Effector memory CD4-positive, alpha-beta T cell (primary cell): ENCODE results near the gene ZWILCH.

Experiments
- DNase-seq, 3 donors: peaks; one replicate each; pipeline ENCODE4 v3.0.0-alpha.2; 2020
- H3K27ac ChIP-seq: 2 replicates; pipeline ENCODE4 v1.7.0; 2013; ENCODE audit warnings: mild to moderate bottlenecking, low read length, moderate library complexity; ENCODE audit not compliant: insufficient read depth, poor library complexity, severe bottlenecking
- H3K27me3 ChIP-seq: replicated peaks from 2 replicates; pipeline ENCODE4 v1.7.0; 2013; ENCODE audit warnings: mild to moderate bottlenecking, low read length; ENCODE audit not compliant: insufficient read depth, control insufficient read depth, poor library complexity, severe bottlenecking
- H3K36me3 ChIP-seq: 2 replicates; pipeline ENCODE4 v1.7.0; 2013; ENCODE audit warnings: mild to moderate bottlenecking, low read length, moderate library complexity; ENCODE audit not compliant: control insufficient read depth, insufficient read depth
- H3K4me1 ChIP-seq: 2 replicates; pipeline ENCODE4 v1.7.0; 2013; ENCODE audit warnings: low read length, mild to moderate bottlenecking; ENCODE audit not compliant: control insufficient read depth, insufficient read depth, poor library complexity, severe bottlenecking
- H3K4me3 ChIP-seq: 2 replicates; pipeline ENCODE4 v1.7.0; 2013; ENCODE audit warnings: low read length, low read depth, mild to moderate bottlenecking; ENCODE audit not compliant: insufficient read depth, poor library complexity, severe bottlenecking
- H3K9me3 ChIP-seq: 2 replicates; pipeline ENCODE4 v1.7.0; 2013; ENCODE audit warnings: mild to moderate bottlenecking, low read length, moderate library complexity; ENCODE audit not compliant: control insufficient read depth

The ZWILCH gene

DNA sequence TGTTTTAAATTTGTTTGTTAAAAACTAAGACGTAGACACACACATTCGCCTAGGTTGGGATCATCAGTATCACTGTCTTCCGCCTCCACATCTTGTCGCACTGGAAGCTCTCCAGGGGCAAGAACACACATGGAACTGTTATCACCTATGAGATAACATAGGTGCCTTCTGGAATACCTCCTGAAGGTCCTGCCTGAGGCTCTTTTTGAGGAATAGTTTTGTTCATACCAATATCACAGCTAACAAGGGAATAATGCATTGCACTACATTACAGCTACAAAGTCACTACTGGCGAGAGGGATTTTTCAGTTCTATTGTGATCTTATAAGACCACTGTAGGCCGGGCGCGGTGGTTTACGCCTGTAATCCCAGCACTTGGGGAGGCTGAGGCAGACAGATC lies 29.9 kb downstream of the ZWILCH start:
- no peaks in the 10 kb centered on the region for H3K4me1 ChIP-seq
- H3K27me3 ChIP-seq, result no peaks in the 10 kb centered on the region
- no peaks in the 10 kb centered on the region for H3K9me3 ChIP-seq
- peaks cover 2% of the 10 kb centered on the region for H3K36me3 ChIP-seq
- DNase-seq, result no peak
- H3K4me3 ChIP-seq, result no peak overlapping the region
- no peak overlapping the region for H3K27ac ChIP-seq

DNA sequence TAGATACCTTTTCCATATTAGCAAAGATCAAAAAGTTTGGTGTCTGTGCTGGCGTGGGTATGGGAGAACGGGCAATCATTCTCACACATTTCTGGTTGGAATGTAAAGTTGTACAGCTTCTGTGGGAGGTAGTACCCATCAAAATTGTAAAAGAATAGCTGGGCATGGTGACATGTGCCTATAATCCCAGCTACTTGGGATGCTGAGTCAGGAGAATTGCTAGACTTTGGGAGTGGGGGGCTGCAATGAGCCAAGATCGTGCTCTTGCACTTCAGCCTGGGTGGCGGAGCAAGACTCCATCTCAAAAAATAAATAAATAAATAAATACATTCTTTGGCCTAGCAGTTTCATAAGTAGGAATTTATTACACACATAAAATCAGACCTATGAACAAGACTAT lies 37.8 kb downstream of the ZWILCH start:
- no peaks in the 10 kb centered on the region for H3K27me3 ChIP-seq
- H3K9me3 ChIP-seq, result no peaks in the 10 kb centered on the region
- DNase-seq, result no peak
- H3K36me3 ChIP-seq, result peaks cover 3% of the 10 kb centered on the region
- H3K4me3 ChIP-seq, result no peak overlapping the region
- H3K27ac ChIP-seq, result no peak overlapping the region
- no peaks in the 10 kb centered on the region for H3K4me1 ChIP-seq

DNA sequence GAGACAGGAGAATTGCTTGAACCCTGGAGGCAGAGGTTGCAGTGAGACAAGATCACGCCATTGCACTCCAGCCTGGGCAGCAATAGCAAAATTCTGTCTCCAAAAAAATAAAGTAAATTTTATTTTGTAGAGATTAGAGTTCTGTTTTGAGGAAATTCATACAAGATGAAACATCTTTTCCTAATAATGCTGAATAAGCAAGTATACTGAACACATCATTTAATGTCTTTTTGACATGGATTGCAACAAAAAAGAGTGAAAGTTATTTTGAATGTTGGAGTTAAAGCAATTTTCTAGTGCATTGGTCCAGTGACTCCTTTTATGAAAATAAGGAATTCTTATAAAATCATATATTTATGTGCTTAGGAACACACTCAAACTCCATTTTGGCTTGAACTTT lies 40.1 kb downstream of the ZWILCH start:
- DNase-seq, result no peak
- Histone ChIP-seq H3K27me3 (no peaks in the 10 kb centered on the region), H3K4me3 (no peak overlapping the region), H3K36me3 (peaks cover 3% of the 10 kb centered on the region), H3K9me3 (no peaks in the 10 kb centered on the region), H3K4me1 (no peaks in the 10 kb centered on the region), H3K27ac (no peak overlapping the region)

DNA sequence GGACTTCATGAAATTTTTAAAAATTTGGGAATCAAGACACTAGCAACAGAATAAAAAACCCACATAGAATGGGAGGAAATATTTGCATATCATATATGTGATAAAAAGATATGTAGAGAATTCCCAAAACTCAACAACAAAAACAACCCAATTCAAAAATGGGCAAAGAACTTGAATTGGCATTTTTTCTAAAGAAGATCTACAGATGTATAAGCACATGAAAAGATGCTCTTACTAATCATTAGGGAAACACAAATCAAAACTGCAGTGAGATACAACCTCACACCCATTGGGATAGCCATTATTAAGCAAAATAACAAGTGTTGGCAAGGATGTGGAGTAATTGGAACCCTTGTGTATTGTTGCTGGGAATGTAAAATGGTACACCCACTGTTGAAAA lies 50.6 kb downstream of the ZWILCH start:
- Histone ChIP-seq H3K4me3 (no peak overlapping the region), H3K9me3 (no peaks in the 10 kb centered on the region)
- DNase-seq, result no peak

DNA sequence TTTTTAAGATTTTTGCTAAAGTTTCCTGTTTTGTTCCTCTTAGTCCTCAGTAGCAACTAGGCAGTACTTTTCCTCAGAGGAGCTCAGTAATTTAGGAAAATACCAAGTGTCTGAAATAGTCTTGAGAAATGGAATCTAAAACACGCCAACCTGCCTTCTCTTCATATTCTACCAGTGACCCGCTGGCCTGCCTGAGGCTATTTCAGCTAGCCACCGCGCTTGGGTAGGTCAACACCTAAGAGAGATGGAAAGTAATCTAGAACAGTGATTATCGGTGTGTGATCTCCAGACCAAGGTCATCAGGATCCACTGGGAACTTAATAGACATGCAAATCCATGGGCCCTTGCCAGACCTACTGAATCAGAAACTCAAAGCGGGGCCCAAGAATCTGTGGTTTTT lies 53.1 kb downstream of the ZWILCH start:
- Histone ChIP-seq H3K9me3 (no peaks in the 10 kb centered on the region), H3K36me3 (no peaks in the 10 kb centered on the region), H3K27ac (no peak overlapping the region), H3K4me1 (no peaks in the 10 kb centered on the region), H3K27me3 (no peaks in the 10 kb centered on the region), H3K4me3 (no peak overlapping the region)
- no peak for DNase-seq

More for the DNA sequence above, 50.6 kb downstream of the ZWILCH start:
- Histone ChIP-seq H3K4me1 (no peaks in the 10 kb centered on the region), H3K27me3 (no peaks in the 10 kb centered on the region), H3K36me3 (no peaks in the 10 kb centered on the region), H3K27ac (no peak overlapping the region)

DNA sequence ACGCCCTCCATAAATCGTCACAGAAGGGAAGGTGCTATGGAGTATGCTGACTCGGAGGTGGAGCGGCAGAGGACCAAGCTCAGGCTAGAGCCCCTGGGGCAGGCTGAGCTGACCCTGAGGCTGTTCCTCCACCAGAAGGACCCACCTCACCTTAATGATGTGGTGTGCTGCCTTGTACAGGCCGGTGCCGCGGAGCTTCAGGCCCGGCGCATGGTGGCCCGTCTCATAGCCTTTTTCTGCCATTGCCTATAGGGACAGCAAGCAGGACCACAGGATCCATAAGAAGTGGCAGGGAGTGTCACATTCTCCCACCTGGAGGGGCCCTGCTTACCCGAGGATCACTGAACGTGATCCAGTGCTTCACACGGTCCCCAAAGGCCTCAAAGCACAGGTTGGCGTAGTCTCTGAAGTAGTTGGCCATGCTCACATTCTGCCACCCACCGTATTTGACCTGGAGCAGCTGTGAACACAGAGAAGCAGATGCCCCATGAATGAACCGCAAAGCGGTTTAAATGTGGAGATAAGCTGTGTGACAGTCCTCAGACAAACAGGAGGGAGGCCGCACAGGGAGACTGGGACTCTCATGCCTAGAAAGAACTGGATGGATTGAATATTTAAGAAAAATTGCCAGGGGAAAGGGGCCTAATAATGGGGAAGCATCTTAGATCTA lies 55.9 kb downstream of the ZWILCH start:
- Histone ChIP-seq H3K36me3 (no peaks in the 10 kb centered on the region), H3K27ac (no peak overlapping the region)

DNA sequence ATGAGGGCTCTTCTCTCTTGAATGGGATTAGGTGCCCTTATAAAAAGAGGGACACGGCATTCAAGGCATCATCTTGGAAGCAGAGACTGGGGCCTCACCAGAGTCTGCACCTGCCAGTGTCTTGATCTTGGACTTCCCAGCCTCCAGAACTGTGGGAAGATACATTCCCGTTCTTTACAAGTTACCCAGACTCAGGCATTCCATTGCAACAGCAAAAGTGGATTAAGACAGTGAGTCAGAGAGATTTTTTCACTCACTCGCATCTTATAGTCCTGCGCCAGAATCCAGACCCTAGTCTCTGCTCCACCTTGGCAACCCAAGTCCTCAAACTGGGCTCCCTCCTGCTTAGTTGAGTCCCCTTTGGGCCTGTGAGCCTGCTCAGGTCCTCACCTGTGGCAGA lies 58.0 kb downstream of the ZWILCH start:
- Histone ChIP-seq H3K27ac (no peak overlapping the region), H3K9me3 (no peaks in the 10 kb centered on the region), H3K4me3 (no peak overlapping the region), H3K4me1 (no peaks in the 10 kb centered on the region), H3K36me3 (no peaks in the 10 kb centered on the region), H3K27me3 (no peaks in the 10 kb centered on the region)
- no peak for DNase-seq

More for the DNA sequence above, 55.9 kb downstream of the ZWILCH start:
- no peak for DNase-seq
- H3K4me1 ChIP-seq, result no peaks in the 10 kb centered on the region
- no peaks in the 10 kb centered on the region for H3K9me3 ChIP-seq
- no peak overlapping the region for H3K4me3 ChIP-seq
- H3K27me3 ChIP-seq, result no peaks in the 10 kb centered on the region

DNA sequence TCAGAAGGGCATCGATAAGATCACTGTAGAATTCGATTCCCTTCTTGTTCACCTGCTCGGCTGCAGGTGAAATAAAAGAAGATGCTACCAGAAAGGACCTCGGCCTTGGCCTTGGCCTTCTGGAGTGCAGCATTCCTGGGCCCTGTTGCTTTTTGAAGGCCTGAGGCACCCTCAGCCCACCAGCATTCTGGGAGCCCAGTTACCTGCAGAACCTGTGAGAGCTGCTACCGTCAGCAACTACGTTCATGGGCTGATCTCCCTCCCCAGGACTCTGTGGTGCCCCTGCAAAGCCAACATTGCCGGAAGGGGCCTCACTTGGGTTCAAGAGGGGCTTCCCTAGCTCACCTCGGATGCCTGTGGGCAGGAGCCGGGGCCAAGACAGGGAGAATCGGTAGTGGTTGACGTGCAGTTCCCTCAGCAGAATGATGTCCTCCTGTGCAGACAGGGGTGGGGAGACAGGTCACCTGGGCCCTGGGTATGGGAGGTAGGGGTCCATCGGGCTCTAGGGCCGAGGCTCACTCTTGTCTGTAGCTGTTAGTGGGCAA lies 58.5 kb downstream of the ZWILCH start:
- Histone ChIP-seq H3K4me3 (no peak overlapping the region), H3K27ac (no peak overlapping the region), H3K4me1 (no peaks in the 10 kb centered on the region), H3K27me3 (no peaks in the 10 kb centered on the region), H3K36me3 (no peaks in the 10 kb centered on the region), H3K9me3 (no peaks in the 10 kb centered on the region)
- DNase-seq, result no peak

DNA sequence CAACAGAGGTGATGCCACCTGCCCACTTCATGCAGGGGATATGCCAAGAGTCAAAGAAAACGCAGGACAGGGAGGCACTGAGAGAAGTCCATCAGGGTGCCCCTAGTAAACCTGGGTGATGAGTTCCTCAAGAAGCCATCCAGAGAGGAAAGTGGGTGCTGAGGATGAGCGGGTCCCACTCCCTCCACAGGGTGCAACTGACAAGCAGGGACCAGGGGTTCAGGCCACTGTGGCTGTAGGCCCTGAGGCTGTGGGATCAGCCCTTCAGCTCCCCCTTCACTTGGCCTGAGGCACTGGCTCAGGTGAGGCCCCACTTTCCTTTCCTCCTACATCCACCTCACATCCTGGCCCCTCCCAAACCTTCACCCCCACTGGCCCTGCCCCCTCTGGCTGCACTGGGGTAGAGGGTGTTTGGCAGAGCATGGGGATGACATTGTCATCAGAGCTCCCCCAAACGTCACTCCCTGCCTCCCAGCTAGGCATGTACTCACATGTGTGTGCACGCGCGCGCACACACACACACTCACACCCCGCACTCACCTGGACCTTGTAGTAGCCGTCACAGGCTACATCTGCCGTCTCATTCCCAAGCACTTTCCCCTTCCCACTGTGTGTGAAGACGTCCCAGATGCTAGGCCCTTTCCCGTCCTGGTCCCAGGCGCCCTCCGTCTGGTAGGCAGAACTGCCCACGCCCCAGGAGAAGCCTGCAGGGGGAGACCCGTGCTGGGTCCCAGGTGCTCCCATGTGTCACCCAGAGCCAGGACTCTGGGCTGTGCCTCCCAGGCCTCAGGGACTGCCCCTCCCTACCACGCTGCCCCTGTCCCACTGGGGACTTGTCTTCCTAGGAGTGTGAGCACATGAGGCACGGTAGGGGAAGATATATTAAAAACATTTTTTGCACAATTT lies 59.3 kb downstream of the ZWILCH start:
- no peaks in the 10 kb centered on the region for H3K9me3 ChIP-seq
- H3K36me3 ChIP-seq, result no peaks in the 10 kb centered on the region
- no peaks in the 10 kb centered on the region for H3K4me1 ChIP-seq
- H3K27me3 ChIP-seq, result no peaks in the 10 kb centered on the region
- no peak overlapping the region for H3K27ac ChIP-seq
- DNase-seq, result no peak
- H3K4me3 ChIP-seq, result no peak overlapping the region

DNA sequence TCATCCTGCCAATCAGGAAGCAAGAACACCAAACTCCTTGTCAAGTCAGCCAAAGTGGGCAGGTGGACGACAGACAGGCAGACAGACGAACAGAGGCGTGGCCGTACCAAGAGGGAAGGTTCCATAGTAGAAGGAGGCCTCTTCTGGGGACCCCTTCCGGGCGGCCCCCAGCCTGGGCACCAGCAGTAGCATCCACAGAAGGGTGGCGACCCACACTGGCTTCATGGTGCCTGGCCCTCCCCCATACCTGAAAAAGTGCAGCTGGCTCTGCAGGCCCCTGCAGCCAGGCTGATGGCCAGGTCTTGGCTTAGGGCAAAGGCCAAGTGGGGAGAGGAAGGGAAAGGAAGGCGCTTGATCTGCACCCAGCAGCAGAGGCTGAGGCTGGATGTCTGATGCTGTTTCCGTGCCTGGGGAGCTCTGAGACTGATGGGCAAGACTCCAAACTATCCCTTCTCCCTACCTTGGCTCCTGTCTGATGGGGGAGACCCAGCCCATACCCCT lies 60.1 kb downstream of the ZWILCH start:
- Histone ChIP-seq H3K36me3 (no peaks in the 10 kb centered on the region), H3K27ac (no peak overlapping the region), H3K9me3 (no peaks in the 10 kb centered on the region), H3K4me1 (no peaks in the 10 kb centered on the region), H3K4me3 (no peak overlapping the region), H3K27me3 (no peaks in the 10 kb centered on the region)
- DNase-seq, result no peak
